NCI-H2227 treated with DMSO at 0.1 percent for 48 hours (cell line): ENCODE results near the gene MS4A6E.
"Not testable (repeated sequence)": the region's sequence is repeated elsewhere in the genome, so short reads cannot be mapped to it uniquely, and the experiment has no call there.

ENCODE experiments used
- DNase-seq: peaks from one replicate; lab custom pipeline; 2025; lab: John Stamatoyannopoulos, UW

Gene MS4A6E, protein sequence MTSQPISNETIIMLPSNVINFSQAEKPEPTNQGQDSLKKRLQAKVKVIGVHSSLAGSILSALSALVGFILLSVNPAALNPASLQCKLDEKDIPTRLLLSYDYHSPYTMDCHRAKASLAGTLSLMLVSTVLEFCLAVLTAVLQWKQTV

DNA sequence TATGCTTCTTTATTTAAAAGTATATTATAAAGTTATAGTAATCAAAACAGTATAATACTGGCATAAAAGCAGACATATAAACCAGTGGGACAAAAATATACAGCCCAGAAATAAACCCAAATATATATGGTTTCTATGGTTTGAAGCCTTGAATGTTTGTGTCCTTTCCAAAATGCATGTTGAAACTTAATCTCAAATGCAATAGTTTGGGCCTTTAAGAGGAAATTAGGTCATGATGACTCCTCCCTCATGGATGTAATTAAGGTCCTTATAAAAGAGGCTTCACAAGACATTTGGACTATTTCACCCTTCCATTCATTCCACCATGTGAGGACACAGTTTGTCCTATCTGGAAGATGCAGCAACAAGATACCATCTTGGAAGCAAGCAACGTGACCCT lies at the start of gene MS4A6E:
Gene MS4A6E, plus strand, starts transcription at position 301 of the 400 bp plus-strand sequence. CDS start 7,641 bp downstream, outside the sequence.
- no peak for DNase-seq

DNA sequence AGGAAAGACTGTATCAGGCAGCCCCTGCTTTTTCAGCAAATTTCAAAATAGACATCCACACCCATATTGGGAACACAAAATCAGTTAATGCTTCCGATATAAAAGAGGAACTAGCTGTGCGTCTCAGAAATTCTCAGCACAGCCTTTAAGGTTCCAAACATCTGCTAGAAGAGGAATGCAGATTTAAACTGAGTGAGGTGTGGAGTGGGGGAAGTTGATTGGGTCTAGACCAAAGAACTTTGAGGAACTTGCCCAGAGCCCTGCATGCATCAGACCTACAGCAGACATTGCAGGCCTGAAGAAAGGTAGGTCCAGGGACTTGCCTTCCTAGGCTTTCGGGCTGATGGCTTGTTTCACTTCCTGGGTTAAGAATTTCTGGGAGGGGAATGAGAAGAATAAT lies 46.6 kb upstream of the MS4A6E start, which contains the start of gene MS4A4A:
Gene MS4A4A, plus strand, starts transcription at position 255 of the 400 bp plus-strand sequence. Its CDS starts 10 bp downstream, at position 265.
- DNase-seq: no peak

GRCh38 chr11:60281485-60281884 lies 45.6 kb upstream of the MS4A6E start:
- DNase-seq: no peak

DNA sequence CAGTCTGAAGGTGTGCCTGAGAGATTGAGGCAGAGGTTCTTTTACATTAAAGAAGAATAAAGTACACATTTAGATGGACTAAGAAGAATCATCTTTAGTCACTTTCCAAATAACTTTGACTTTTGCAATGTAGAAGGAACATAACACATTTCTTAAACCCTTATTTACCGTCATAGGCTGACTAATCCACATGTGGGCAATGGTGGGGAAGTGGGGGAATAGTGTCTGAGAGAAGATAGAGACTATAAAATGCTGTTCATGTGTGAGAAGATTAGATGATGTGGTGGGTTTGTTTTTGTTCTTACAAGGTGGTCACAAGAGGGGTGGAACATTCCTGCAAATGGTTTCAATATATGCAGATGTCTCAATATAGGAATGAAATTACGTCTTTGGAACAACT lies 44.8 kb upstream of the MS4A6E start:
- DNase-seq: no peak

- not testable (repeated sequence) for DNase-seq
These were observed 41.5 kb upstream of the MS4A6E start for GRCh38 chr11:60285411-60286126.

DNA sequence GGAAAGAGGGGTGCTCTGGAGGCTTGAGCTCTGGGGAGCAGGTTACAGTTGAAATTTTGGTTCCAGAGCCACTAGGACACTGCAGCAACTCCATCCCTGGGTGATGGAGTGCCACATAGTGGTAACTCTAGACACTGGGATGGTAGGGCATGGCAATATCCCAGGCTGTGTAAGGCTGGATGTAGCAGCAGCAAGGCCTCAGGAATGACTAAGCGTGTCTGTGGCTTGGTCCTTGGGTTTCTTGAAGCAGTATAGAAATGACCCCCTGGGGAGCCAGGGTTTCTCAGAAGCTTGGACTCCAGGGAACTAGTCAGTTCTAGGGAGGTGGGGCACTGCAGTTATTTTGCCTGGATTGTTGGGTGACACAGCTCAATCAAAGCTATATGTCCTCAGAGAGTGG lies 38.5 kb upstream of the MS4A6E start:
- no peak for DNase-seq

DNA sequence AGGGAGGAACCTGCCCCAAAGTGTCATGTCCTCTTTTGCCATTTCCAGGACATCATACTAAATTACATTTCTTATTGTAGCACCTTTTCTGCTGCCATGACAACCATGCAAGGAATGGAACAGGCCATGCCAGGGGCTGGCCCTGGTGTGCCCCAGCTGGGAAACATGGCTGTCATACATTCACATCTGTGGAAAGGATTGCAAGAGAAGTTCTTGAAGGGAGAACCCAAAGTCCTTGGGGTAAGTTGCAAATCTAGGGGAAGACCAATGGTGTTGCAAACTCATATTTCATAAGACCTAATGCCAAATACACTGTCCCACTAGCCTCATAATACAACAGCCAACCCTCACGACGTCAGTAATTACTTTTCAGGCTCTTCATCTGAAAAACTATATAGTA lies 34.9 kb upstream of the MS4A6E start:
- no peak for DNase-seq

DNA sequence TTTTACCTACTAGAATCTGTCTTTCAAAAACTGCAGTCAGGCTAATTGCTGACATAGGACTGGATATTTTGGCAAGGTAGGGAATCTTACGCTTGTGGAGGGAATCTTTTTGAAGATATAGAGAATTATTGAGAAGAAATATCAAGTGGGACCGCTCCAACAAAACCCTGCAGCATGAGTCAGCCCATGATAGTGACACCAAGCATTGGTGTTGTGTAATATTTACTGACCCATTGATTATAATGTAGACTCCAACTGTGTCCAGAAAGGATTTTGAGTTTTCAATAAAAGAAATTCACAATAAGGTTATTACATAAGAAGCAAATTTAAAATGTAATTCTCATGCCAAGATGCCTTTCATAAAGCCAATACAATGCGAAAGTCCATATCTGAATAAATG lies 25.9 kb upstream of the MS4A6E start:
- DNase-seq: no peak

GRCh38 chr11:60301884-60302283 lies 25.2 kb upstream of the MS4A6E start:
- not testable (repeated sequence) for DNase-seq

- DNase-seq: no peak
These were observed 23.4 kb upstream of the MS4A6E start for GRCh38 chr11:60303661-60304060.

DNA sequence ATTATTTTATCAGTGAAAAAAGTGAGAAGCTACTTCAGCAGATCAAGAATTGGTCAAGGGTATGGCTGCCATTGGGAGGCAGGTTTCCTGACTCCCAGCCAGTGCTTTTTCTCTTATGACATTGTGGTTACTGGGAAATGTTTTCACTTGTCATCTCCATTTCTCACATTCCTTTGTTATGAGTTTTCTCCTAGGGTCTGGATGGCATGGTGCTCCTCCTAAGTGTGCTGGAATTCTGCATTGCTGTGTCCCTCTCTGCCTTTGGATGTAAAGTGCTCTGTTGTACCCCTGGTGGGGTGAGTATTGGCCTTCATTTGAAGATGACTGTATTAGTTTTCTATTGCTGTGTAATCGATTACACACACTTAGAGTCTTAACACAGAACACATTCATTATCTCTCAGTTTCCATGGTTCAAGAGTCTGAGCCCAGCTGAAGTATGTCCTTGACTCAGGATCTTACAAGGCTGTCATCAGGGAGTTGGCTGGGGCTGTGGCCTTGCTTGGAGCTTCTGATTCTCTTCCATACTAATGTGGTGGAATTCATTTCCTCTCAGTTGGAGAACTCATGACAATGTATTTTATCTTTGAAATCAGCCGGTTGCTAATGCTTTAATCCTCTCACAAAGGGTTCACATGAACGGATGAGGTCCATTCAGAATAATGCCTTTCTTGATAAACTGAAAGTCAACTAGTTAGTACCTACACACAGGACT lies 21.0 kb upstream of the MS4A6E start:
- DNase-seq: no peak

- DNase-seq: no peak
These were observed 19.4 kb upstream of the MS4A6E start for GRCh38 chr11:60307507-60308195.

DNA sequence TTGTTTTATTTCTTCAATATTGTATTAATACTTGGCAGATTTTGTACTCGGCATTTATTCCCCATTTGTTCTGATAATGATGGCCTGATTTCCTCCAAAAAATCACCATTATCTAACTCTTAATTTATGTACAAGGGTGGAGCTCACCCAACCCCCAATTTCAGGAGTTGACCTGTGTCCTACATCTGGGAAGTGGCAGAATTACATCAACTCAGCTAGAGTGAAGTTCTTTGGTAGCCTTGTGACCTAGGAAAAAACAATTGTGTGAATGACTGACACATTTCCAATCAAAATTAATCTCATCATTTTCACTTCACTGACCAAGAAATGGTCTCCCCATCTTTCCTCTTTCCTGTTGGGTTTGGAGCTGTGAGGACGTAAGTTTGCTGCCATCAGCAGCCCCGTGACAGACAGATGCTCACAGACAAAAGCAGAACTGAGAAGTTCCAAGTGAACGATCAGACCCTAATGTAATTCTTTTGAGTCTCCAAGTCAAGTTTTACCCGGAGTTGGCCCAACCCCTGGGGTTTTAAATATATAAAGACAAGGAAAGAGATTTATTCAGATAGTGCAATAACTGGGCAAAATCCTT lies 16.6 kb upstream of the MS4A6E start:
- DNase-seq: no peak

DNA sequence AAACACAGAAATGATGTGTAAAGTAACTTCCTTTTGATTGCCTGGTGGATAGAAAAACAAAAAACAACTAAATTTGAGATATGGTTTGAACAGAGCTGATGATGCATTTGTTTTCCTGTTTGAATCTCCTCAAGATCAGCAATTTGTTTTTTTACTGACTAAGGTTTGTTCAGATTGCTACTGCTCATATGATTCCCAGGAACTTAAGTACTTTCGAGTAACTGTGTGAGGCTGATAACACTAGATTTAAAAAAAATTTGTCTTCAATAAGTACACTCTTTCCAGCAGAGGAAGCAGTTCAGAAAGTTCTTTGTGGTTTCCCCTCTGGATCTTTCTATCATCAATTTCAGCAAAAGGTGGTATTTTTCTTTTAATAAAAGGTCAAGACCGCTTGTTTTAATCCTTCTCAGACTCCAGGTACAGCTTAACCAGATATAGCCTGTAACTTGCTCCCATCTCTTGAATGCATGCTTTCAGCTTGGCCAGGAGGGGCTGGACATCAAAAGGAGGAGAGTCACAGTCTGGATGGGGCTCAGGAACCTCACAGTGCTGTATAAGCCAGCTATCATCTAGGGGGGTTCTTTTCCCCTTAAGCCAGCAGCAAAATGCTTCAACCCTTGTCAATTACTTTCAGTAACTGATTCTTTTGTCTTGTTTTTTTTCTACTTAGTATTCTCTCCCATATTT lies 12.3 kb upstream of the MS4A6E start:
- DNase-seq: no peak

DNA sequence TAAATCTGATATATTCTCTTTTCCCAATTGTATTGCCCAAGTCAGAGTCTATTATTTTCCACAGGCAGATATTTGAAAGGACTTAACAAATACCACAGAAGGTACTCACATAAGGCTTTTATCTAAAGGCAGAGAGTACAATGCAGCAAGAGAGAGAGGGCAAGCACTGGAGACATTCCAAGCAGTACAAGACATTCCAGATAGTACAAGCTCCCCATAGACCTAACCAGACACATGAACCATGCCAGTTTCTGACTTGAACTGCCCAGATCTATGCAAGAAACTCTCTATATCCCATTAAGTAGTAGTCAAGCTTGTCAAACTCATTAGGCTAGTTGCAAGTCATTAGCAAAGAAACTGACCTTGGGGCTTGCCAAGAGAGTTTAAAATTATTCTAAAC lies 11.2 kb upstream of the MS4A6E start:
- DNase-seq: no peak

GRCh38 chr11:60316317-60316716 lies 10.7 kb upstream of the MS4A6E start:
- DNase-seq: no peak

GRCh38 chr11:60318726-60319125 lies 8.3 kb upstream of the MS4A6E start:
- no peak for DNase-seq

- DNase-seq: no peak
These were observed 6.0 kb upstream of the MS4A6E start for GRCh38 chr11:60321051-60321450.

DNA sequence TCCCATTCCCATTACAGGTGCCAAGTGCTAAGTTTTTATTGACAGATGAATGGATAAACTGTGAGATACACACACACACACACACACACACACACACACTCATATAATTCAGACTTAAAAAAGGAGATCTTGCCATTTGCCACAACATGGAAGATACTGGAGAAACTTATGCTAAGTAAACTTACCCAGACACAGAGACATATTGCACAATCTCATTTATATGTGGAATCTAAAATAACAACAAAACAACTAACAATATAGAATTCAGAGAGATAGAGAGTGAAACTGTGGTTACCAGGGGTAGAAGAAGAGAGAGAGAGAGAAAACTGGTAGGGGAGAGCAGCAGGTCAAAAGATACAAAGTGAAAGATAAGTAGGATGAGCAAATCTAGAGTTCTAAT lies 1.4 kb downstream of the MS4A6E start:
- DNase-seq: no peak

DNA sequence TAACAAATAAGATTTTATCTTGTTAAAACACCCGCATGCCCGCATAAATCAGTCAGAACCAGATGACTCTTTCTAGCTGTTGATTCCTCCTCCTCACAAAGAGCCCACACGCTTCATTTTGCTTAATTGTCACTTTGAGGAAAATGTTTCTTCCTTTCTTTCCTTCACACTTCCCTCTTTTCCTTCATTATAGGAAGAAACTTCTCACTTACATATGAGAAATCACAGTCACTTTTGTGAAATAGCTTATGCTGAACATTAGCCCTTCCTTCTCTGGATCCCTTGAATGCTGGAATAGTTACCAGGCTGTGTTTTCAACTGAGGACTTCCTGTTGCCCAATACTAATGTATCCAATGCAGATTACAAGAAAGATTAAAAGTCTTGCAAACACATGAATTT lies 5.8 kb downstream of the MS4A6E start:
- DNase-seq: no peak

DNA sequence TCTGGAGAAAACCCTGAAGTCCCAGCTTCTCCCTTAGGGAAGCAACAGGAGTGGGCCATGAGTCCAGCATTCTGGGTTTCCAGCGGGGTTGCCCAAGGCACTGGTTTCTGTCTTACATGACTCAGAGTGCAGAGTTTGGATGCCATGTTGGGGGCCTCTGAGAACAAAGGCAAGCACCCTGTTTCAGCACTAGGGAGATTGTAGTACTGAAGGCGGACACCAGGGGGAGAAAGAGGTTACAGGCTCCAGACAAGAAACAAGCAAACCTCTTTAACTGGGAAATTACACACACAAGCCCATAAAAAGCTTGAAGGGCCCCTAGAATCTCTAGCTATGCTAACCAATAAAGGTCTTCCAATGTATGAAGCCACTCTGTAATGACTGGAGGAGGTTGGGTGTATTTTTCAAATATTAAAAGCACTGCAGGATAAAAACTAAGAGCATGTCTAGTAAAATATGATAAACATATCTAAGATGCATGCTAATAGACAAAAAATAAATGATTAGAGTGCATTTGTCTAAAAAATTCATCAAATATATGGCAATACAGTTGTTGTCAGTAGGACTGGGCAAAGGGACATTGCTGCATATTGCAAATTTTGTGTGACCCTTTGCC lies 7.1 kb downstream of the MS4A6E start:
- DNase-seq: no peak
